GM12875 (cell line): Measurements from ENCODE around the gene DHCR7.
A peak's percentile ranks its signal among the peaks of the same experiment; 100 is the strongest.

Experiments used
- H3K4me3 ChIP-seq: one replicate; pipeline ENCODE4 v1.5.1; 2011; ENCODE audit warnings: low read depth, low read length, control low read depth
- CTCF ChIP-seq: IDR thresholded peaks from 2 replicates; pipeline ENCODE4 v1.5.1; 2011; ENCODE audit warnings: low read depth, mild to moderate bottlenecking, control low read depth, inconsistent platforms, low read length, moderate library complexity, borderline replicate concordance; ENCODE audit not compliant: insufficient read depth

Gene DHCR7

GRCh38 chr11:71443736-71444445 is 4.3 kb downstream of the DHCR7 start:
- no peak for TF ChIP-seq CTCF
- no peak overlapping the region for H3K4me3 ChIP-seq

- no peak for TF ChIP-seq CTCF
- no peak overlapping the region for H3K4me3 ChIP-seq
These were observed 5.3 kb downstream of the DHCR7 start for GRCh38 chr11:71442880-71443279.

GRCh38 chr11:71442123-71442522 is 6.1 kb downstream of the DHCR7 start:
- TF ChIP-seq CTCF: no peak
- H3K4me3 ChIP-seq: no peak overlapping the region

- no peak for TF ChIP-seq CTCF
- no peak overlapping the region for H3K4me3 ChIP-seq
These were observed 6.9 kb downstream of the DHCR7 start for GRCh38 chr11:71441251-71441650.

GRCh38 chr11:71440021-71440755 is 8.0 kb downstream of the DHCR7 start:
- TF ChIP-seq CTCF: no peak
- H3K4me3 ChIP-seq: no peak overlapping the region

- TF ChIP-seq CTCF: no peak
- no peak overlapping the region for H3K4me3 ChIP-seq
These were observed 9.5 kb downstream of the DHCR7 start for GRCh38 chr11:71438650-71439049.

- H3K4me3 ChIP-seq: no peak overlapping the region
- TF ChIP-seq CTCF: peak; percentile 19; the same call in 1 of the 2 replicates
These were observed 10.3 kb downstream of the DHCR7 start for GRCh38 chr11:71437879-71438278.
